ENCODE measurements around the gene FOXRED2.

Gene FOXRED2

DNA sequence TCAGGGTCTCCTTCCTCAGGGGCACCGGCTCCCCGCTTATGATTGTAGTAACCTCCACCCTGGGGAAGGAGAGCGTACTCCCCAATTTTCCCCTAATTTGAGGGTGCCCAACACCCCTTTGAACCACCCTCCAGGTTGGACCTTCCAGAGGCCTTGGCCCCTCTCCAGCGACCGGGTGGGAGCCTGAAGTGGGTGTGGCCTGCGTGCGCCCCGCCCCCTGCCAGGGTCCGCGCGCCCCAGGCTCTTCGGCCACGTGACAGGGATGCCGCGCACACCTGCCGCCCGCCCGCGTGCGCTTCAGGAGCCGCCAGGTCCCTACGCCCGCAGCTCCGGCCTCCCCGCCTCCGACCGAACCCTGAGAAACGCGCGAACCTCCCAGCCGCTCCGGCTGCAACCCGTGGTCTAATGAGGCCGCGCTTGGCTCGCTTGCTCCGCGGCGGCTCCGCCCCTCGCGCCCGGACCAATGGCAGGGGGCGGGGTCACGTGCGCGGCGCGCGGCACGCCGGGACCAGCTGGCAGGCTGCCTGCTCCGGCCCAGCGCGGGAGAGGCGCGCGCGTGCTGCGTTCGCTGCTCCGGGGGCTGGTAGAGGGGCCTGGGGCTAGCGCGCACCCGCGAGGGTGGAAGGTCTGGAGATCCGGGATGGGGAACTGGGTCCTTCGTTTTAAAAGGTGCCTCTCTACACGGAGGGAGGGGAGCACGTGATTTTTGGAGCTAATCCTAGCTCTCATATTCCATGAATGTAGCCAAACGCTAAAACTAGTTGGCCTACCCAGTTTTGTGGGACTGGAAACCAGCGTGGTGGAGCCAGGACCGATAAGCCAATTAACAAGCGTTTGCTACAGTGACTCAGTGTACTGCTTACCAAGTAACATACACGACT is at the start of gene FOXRED2:
Gene FOXRED2 (minus strand): TSS at position 404 of the 881 bp plus-strand sequence. CDS start 618 bp downstream, outside the sequence.
- H3K9ac ChIP-seq (ENCODE audit: low read length), result peak within 1 kb of the TSS; percentile 68
- peak within 1 kb of the TSS; percentile 54; the same call in 1 of the 2 replicates for H3K27ac ChIP-seq (ENCODE audit: low read depth, low read length)
- H3K4me3 ChIP-seq (ENCODE audit: low read depth, low read length), result peak within 1 kb of the TSS; percentile 60
- peaks cover 6% of the 10 kb centered on the region for H3K27me3 ChIP-seq (ENCODE audit: control insufficient read depth, insufficient read depth, low read length)
- H3K36me3 ChIP-seq (ENCODE audit: control insufficient read depth, insufficient read depth, low read length), result peaks cover 44% of the 10 kb centered on the region
- no peaks in the 10 kb centered on the region for H3K9me3 ChIP-seq (ENCODE audit: control insufficient read depth, insufficient read depth, low read depth, low read length)
- peaks cover 6% of the 10 kb centered on the region; the same call in 1 of the 2 replicates for H3K4me1 ChIP-seq (ENCODE audit: control insufficient read depth, insufficient read depth, low read length)

DNA sequence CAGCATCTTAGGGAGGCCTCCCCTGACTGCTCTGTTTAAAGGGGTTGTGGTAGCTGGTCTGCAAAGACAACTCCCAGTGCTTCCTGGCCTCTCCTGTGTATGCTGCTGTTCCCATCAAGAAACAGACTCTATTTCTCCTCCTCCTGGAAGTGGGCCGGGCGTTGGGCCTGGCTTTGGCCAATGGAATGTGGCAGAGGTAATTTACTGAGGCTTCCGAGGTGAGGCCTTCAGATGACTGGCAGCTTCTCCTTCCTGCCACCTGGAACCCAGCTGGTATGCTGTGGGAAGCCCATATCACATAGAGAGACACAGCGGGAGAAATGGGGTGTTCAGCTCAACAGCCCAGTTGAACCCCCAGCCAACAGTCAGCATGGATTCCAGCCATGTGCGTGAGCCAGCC is 47.3 kb upstream of the FOXRED2 start:
- H3K36me3 ChIP-seq (ENCODE audit: control insufficient read depth, insufficient read depth, low read length), result no peaks in the 10 kb centered on the region
- H3K9ac ChIP-seq (ENCODE audit: low read length), result no peak overlapping the region
- H3K4me3 ChIP-seq (ENCODE audit: low read depth, low read length), result no peak overlapping the region
- no peaks in the 10 kb centered on the region for H3K27me3 ChIP-seq (ENCODE audit: control insufficient read depth, insufficient read depth, low read length)
- H3K4me1 ChIP-seq (ENCODE audit: control insufficient read depth, insufficient read depth, low read length), result peaks cover 12% of the 10 kb centered on the region; the same call in 1 of the 2 replicates
- H3K27ac ChIP-seq (ENCODE audit: low read depth, low read length), result no peak overlapping the region
- H3K9me3 ChIP-seq (ENCODE audit: control insufficient read depth, insufficient read depth, low read depth, low read length), result no peaks in the 10 kb centered on the region

DNA sequence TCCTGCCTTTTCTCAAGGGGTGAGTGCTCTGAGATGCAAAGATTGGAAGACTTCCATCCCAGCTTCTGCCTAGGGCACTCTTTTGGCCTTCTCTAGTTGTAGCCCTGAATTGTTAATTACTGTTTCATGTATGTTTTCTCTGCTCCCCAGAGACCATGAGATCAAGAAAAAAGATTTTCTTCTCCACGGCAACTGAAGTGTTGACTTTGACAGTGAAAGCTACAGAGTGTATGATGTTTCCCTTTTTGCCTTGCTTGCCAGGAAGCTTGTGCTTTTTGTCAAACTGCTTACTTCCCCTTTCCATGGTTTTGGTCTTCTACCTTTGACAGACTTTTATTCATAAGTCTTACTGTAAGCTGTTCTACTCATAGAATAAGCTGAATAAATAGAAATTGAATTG is 45.4 kb upstream of the FOXRED2 start:
- Histone ChIP-seq H3K27ac (ENCODE audit: low read depth, low read length) (no peak overlapping the region), H3K9ac (ENCODE audit: low read length) (no peak overlapping the region), H3K36me3 (ENCODE audit: control insufficient read depth, insufficient read depth, low read length) (no peaks in the 10 kb centered on the region), H3K27me3 (ENCODE audit: control insufficient read depth, insufficient read depth, low read length) (no peaks in the 10 kb centered on the region), H3K9me3 (ENCODE audit: control insufficient read depth, insufficient read depth, low read depth, low read length) (no peaks in the 10 kb centered on the region), H3K4me1 (ENCODE audit: control insufficient read depth, insufficient read depth, low read length) (peaks cover 20% of the 10 kb centered on the region), H3K4me3 (ENCODE audit: low read depth, low read length) (no peak overlapping the region)

DNA sequence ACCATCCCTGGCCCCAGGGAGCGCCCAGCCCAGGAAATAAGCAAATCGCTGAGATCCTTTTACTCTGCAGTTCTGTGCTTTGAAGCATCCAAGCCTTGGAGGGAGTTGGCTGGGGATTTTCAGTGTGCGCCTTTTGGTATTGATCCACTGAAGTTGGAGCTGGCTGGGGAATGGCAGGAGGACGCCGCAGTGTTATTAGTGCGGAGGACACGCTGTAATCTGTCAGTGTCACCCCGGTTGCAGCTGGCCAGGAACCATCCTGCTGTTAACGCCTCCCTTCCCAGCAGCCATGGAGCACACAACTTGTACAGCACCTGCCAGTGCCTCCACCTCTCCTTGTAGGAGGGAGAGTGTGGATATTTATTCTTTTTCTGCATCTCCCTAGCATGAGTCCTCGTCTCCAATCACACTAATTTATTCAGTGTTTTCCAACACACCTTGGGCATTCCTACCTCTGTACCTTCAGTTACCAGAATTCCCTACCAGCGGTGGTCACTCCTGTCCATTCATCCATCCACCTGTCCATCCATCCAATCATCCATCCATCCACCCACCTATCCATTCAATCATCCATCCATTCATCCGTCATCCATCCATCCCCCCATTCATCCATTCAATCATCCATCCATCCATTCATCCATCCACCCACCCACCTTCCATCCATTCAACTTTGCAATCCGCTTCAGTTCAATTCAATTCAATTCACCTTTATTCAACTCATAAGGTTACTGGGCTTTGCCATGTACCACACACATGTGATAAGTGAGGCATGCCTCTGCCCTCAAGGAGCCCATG is 44.1 kb upstream of the FOXRED2 start:
- H3K36me3 ChIP-seq (ENCODE audit: control insufficient read depth, insufficient read depth, low read length), result no peaks in the 10 kb centered on the region
- no peak overlapping the region for H3K27ac ChIP-seq (ENCODE audit: low read depth, low read length)
- H3K27me3 ChIP-seq (ENCODE audit: control insufficient read depth, insufficient read depth, low read length), result no peaks in the 10 kb centered on the region
- no peaks in the 10 kb centered on the region for H3K9me3 ChIP-seq (ENCODE audit: control insufficient read depth, insufficient read depth, low read depth, low read length)
- no peak overlapping the region for H3K9ac ChIP-seq (ENCODE audit: low read length)
- no peak overlapping the region for H3K4me3 ChIP-seq (ENCODE audit: low read depth, low read length)
- H3K4me1 ChIP-seq (ENCODE audit: control insufficient read depth, insufficient read depth, low read length), result peaks cover 29% of the 10 kb centered on the region

DNA sequence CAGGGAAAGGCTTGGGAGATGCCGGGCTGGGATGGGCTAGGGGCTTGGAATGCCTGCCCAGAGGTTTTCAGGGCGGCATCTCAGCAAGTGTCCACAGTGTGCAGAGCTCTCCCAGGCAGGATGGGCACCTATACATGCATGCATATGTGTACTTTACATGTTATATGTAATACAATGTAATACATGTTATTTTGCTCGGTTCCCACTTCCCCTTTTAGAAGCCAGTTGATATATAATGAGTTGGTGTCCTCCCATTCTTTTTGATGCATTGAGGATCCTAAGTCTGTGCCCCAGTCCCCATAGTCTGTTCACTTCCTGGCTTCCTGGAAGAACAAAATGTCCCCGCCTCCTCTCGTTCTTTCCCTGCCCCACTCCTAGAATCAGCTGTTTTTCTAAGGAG is 42.2 kb upstream of the FOXRED2 start:
- no peaks in the 10 kb centered on the region for H3K9me3 ChIP-seq (ENCODE audit: control insufficient read depth, insufficient read depth, low read depth, low read length)
- H3K27me3 ChIP-seq (ENCODE audit: control insufficient read depth, insufficient read depth, low read length), result no peaks in the 10 kb centered on the region; the same call in 1 of the 2 replicates
- no peak overlapping the region for H3K27ac ChIP-seq (ENCODE audit: low read depth, low read length)
- no peak overlapping the region for H3K4me3 ChIP-seq (ENCODE audit: low read depth, low read length)
- H3K36me3 ChIP-seq (ENCODE audit: control insufficient read depth, insufficient read depth, low read length), result no peaks in the 10 kb centered on the region
- H3K9ac ChIP-seq (ENCODE audit: low read length), result peak overlapping the region; percentile 20
- H3K4me1 ChIP-seq (ENCODE audit: control insufficient read depth, insufficient read depth, low read length), result peaks cover 26% of the 10 kb centered on the region

DNA sequence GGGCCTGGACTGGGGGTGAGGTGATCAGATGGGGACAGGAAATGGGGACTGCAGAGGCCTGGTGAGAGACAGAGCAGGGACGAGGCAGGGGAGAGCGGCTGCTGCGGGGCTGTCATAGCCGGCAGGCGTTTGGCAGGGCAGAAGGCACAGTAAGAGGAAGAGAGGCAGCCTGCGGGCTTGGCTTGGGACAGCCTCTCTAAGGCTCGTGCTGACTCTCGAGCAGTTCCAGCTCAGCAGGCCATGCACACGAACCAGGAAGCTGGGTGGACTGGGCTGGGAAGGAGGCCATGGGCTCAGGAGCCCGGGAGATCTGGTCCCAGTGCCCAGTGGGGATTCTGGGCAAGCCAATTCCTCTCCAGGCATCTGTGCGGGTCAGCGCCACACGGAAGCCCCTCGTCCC is 41.8 kb upstream of the FOXRED2 start:
- Histone ChIP-seq H3K27ac (ENCODE audit: low read depth, low read length) (no peak overlapping the region), H3K9ac (ENCODE audit: low read length) (peak overlapping the region; percentile 20), H3K4me3 (ENCODE audit: low read depth, low read length) (no peak overlapping the region), H3K27me3 (ENCODE audit: control insufficient read depth, insufficient read depth, low read length) (no peaks in the 10 kb centered on the region; the same call in 1 of the 2 replicates), H3K36me3 (ENCODE audit: control insufficient read depth, insufficient read depth, low read length) (no peaks in the 10 kb centered on the region), H3K9me3 (ENCODE audit: control insufficient read depth, insufficient read depth, low read depth, low read length) (no peaks in the 10 kb centered on the region), H3K4me1 (ENCODE audit: control insufficient read depth, insufficient read depth, low read length) (peaks cover 26% of the 10 kb centered on the region)

DNA sequence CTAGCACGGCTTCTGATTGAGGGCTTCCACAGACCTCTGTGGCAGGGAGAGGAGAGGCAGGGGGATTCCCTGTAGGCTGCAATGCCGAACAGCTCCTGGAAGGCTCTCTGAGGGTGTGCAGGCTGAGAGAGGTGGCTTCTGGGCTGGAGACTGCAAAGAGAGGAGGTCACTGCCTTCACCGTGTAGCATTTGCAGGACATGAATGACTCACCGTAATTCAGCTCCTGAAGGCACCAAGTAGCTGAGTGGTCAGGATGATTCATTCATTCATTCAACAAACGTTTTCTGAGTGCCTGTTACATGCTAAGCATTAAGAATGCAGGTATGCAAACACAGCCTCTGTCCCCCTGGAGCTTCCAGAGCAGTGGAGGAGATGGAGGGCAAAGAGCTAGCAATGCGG is 40.1 kb upstream of the FOXRED2 start:
- H3K9me3 ChIP-seq (ENCODE audit: control insufficient read depth, insufficient read depth, low read depth, low read length), result no peaks in the 10 kb centered on the region
- H3K36me3 ChIP-seq (ENCODE audit: control insufficient read depth, insufficient read depth, low read length), result no peaks in the 10 kb centered on the region
- H3K9ac ChIP-seq (ENCODE audit: low read length), result no peak overlapping the region
- peaks cover 26% of the 10 kb centered on the region for H3K4me1 ChIP-seq (ENCODE audit: control insufficient read depth, insufficient read depth, low read length)
- H3K27me3 ChIP-seq (ENCODE audit: control insufficient read depth, insufficient read depth, low read length), result no peaks in the 10 kb centered on the region; the same call in 1 of the 2 replicates
- no peak overlapping the region for H3K4me3 ChIP-seq (ENCODE audit: low read depth, low read length)
- no peak overlapping the region for H3K27ac ChIP-seq (ENCODE audit: low read depth, low read length)

DNA sequence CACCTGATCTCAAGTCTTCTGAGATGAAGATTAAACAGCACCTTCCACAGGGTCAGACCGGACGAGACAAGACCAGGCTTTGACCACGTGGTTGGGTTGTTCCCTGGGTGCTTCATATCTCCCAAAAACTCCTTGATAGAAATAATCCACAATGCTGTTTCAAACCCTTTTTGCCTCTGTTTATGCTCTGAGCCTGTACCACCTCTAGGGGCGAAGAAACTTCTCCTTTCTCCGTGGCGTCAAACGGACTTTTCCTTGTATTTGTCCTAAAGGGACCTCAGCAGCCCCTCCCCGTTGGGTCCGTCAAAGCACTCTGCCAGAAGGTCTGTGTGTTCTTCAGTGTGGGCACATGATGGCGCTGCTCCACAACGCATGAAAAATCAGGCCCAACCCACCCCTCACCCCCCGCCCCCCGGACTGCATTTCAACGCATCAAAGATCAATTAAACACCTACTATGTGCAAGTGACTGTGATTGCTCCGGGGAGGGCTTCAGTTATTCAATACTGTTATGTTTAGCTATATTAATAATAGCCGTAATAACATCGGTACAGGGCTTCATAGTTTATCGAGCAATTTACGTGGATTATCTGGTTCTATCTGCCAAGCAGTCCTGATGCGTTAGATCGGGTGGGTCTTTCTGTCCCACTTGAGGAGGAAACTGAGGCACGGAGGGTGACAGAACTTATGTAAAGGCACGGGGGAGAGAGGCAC is 39.4 kb upstream of the FOXRED2 start:
- Histone ChIP-seq H3K9ac (ENCODE audit: low read length) (no peak overlapping the region), H3K9me3 (ENCODE audit: control insufficient read depth, insufficient read depth, low read depth, low read length) (no peaks in the 10 kb centered on the region), H3K4me1 (ENCODE audit: control insufficient read depth, insufficient read depth, low read length) (peaks cover 26% of the 10 kb centered on the region), H3K27ac (ENCODE audit: low read depth, low read length) (no peak overlapping the region), H3K36me3 (ENCODE audit: control insufficient read depth, insufficient read depth, low read length) (no peaks in the 10 kb centered on the region), H3K27me3 (ENCODE audit: control insufficient read depth, insufficient read depth, low read length) (no peaks in the 10 kb centered on the region; the same call in 1 of the 2 replicates), H3K4me3 (ENCODE audit: low read depth, low read length) (no peak overlapping the region)

DNA sequence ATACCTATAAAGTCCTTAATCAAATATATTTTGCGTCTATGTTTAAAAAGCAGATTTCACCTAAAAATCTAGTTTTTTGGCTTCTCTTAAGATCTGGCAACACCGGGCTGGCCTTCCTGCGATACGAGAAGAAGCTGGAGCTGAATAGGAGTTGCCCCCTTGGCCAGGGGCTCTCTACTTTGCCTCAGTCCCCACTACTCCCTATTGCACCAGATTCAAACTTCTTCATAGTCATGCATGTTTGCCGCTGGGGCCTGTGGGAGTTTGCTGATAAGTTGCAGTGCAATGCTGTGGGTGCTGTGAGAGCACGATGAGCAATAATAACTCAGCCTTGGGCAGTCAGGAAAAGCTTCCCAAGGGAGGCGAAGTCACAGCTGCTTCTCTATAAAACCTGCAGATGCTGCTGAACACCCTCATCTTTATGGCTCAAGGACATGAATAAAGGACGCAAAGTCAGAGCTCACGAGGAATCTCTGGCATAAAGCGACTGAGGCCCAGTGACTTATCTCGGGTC is 37.3 kb upstream of the FOXRED2 start:
- no peak overlapping the region for H3K27ac ChIP-seq (ENCODE audit: low read depth, low read length)
- H3K9ac ChIP-seq (ENCODE audit: low read length), result no peak overlapping the region
- no peak overlapping the region for H3K4me3 ChIP-seq (ENCODE audit: low read depth, low read length)
- H3K9me3 ChIP-seq (ENCODE audit: control insufficient read depth, insufficient read depth, low read depth, low read length), result no peaks in the 10 kb centered on the region
- peaks cover 26% of the 10 kb centered on the region for H3K4me1 ChIP-seq (ENCODE audit: control insufficient read depth, insufficient read depth, low read length)
- H3K36me3 ChIP-seq (ENCODE audit: control insufficient read depth, insufficient read depth, low read length), result no peaks in the 10 kb centered on the region
- H3K27me3 ChIP-seq (ENCODE audit: control insufficient read depth, insufficient read depth, low read length), result no peaks in the 10 kb centered on the region; the same call in 1 of the 2 replicates

DNA sequence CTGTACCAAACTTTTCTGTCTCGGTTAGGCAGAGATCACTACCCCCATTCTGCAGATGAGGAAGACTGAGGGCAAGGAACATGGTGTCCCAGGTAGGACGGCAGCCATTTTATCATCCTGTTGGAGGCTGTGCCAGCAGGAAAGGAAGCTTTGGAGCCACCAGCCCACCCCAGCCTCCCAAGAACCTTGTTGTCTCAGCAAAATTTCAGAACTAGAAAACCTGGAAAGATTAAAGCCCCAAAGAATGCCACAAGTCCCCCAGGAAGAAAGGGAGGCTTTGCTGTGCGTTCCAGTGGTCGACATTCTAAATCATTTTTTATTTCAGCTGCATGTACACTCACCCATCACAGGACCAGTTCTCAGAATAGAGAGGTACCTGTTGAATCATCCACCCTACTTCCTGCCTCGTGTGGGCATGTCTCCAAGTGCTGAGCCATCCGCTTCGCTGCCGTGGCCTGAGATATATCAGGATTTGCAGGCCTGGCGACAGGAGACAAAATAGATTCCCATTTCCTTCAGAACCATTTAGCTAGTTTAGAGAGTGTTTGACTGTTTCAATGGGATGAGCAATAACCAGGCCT is 35.1 kb upstream of the FOXRED2 start:
- no peak overlapping the region for H3K9ac ChIP-seq (ENCODE audit: low read length)
- no peak overlapping the region for H3K27ac ChIP-seq (ENCODE audit: low read depth, low read length)
- no peak overlapping the region for H3K4me3 ChIP-seq (ENCODE audit: low read depth, low read length)
- peaks cover 8% of the 10 kb centered on the region; the same call in 1 of the 2 replicates for H3K4me1 ChIP-seq (ENCODE audit: control insufficient read depth, insufficient read depth, low read length)
- no peaks in the 10 kb centered on the region for H3K9me3 ChIP-seq (ENCODE audit: control insufficient read depth, insufficient read depth, low read depth, low read length)
- H3K36me3 ChIP-seq (ENCODE audit: control insufficient read depth, insufficient read depth, low read length), result no peaks in the 10 kb centered on the region
- no peaks in the 10 kb centered on the region; the same call in 1 of the 2 replicates for H3K27me3 ChIP-seq (ENCODE audit: control insufficient read depth, insufficient read depth, low read length)
